ENCODE results near the gene SPTB. TPM values are rescaled to one million over a fixed set of nuclear protein-coding genes. Genes with fewer than 3 reads are reported as not detected.

The SPTB gene
- total RNA-seq, 1 donor from 2014 or later = not detected

GRCh38 chr14:64715628-64716412 lies 163.9 kb downstream of the SPTB start:
- no peak for DNase-seq
- H3K4me3 Mint-ChIP-seq = no peak overlapping the region
- H3K9me3 Mint-ChIP-seq = peaks cover 17% of the 10 kb centered on the region
- H3K27me3 Mint-ChIP-seq = peaks cover 19% of the 10 kb centered on the region
- no peak overlapping the region for H3K27ac Mint-ChIP-seq
- intact Hi-C loops (cut with micrococcal nuclease) = no loop called here
- peaks cover 24% of the 10 kb centered on the region for H3K36me3 Mint-ChIP-seq (ENCODE audit: low read depth)
- H3K4me1 Mint-ChIP-seq = peaks cover 46% of the 10 kb centered on the region

DNA sequence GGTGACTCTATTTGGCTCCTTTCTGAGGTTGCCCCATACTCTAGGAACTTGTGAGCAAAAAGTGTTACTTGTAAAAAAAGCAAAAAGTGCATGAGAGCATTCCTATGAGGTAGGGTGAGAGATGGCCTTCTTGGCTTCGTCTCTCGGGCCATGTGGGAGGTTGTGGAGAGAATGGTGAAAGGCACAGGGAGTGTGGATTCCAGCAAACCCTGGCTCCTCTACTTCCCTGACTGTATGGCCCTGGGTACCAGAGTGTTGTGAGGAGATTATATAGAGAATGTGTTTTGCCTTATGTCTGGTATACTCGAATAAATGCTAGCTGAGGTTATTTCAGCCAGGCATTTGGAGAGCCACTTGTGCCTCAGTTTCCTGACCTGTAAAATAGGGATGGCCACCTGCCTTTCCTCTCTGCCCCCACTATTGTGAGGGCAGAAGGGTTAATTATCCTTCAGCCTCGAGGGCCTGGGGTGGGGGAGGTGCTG lies 164.5 kb downstream of the SPTB start:
- DNase-seq = no peak
- Mint-ChIP-seq H3K4me1 (peaks cover 43% of the 10 kb centered on the region), H3K27me3 (peaks cover 22% of the 10 kb centered on the region), H3K27ac (no peak overlapping the region), H3K9me3 (peaks cover 17% of the 10 kb centered on the region), H3K36me3 (ENCODE audit: low read depth) (peaks cover 25% of the 10 kb centered on the region), H3K4me3 (no peak overlapping the region)
- intact Hi-C loops (cut with micrococcal nuclease) = no loop called here

DNA sequence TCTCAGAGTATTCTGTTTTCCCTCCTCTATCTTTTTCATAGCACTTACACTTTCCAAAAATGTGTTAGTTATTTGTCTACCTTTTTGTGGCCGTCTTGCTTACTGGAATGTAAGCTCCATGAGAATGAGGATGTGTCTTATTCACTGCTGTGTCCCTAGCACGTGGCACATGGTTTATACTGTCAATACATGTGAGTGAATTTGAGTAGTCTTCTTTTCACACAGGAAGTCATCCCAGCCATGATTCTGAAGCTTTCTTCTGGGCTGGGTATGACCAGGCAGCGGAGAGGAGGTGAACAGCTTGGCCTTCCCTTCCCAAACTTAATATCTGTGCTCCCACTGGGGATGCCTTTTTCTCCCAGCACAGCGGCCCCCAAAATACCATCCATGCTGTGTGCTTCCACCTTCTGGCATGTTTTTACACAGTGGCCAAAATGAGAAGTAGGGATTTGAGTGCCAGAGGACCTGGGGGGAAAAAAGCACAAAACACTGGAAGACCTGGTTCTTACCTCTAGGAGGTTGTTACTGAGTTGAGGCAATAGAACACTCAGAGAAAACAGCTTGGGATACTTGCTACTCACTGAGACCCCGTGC lies 165.2 kb downstream of the SPTB start:
- no peak for DNase-seq
- Mint-ChIP-seq H3K9me3 (peaks cover 17% of the 10 kb centered on the region), H3K27ac (no peak overlapping the region), H3K36me3 (ENCODE audit: low read depth) (peaks cover 25% of the 10 kb centered on the region), H3K4me1 (peaks cover 43% of the 10 kb centered on the region), H3K4me3 (no peak overlapping the region), H3K27me3 (peaks cover 22% of the 10 kb centered on the region)
- intact Hi-C loops (cut with micrococcal nuclease) = no loop called here

GRCh38 chr14:64713677-64714076 lies 166.0 kb downstream of the SPTB start:
- peaks cover 22% of the 10 kb centered on the region for H3K27me3 Mint-ChIP-seq
- peaks cover 48% of the 10 kb centered on the region for H3K4me1 Mint-ChIP-seq
- intact Hi-C loops (cut with micrococcal nuclease) = no loop called here
- no peak for DNase-seq
- H3K9me3 Mint-ChIP-seq = peaks cover 17% of the 10 kb centered on the region
- no peak overlapping the region for H3K27ac Mint-ChIP-seq
- peaks cover 23% of the 10 kb centered on the region for H3K36me3 Mint-ChIP-seq (ENCODE audit: low read depth)
- no peak overlapping the region for H3K4me3 Mint-ChIP-seq

DNA sequence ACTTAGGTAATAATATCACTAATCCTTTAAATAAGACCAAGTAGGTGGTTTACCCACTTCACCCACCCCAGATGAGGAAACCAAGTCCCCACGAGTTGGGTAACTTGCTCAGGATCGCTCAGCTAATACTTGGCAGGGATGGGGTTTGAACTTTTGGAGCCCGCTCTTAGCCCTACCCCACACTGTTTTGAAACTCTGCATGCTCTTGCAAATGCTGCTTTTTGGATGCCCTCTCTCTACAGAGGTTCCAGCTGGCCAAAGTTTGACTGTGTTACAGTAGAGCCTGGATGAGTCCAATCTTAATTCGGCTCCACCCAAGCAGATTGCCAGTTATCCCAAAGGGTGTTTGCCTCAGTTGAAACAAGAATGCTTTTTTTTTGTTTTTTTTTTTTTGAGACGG lies 168.7 kb downstream of the SPTB start:
- H3K27me3 Mint-ChIP-seq = peaks cover 30% of the 10 kb centered on the region
- peaks cover 17% of the 10 kb centered on the region for H3K9me3 Mint-ChIP-seq
- H3K36me3 Mint-ChIP-seq (ENCODE audit: low read depth) = peaks cover 23% of the 10 kb centered on the region
- no peak overlapping the region for H3K4me3 Mint-ChIP-seq
- no peak overlapping the region for H3K27ac Mint-ChIP-seq
- peaks cover 43% of the 10 kb centered on the region for H3K4me1 Mint-ChIP-seq
- intact Hi-C loops (cut with micrococcal nuclease) = no loop called here
- no peak for DNase-seq

DNA sequence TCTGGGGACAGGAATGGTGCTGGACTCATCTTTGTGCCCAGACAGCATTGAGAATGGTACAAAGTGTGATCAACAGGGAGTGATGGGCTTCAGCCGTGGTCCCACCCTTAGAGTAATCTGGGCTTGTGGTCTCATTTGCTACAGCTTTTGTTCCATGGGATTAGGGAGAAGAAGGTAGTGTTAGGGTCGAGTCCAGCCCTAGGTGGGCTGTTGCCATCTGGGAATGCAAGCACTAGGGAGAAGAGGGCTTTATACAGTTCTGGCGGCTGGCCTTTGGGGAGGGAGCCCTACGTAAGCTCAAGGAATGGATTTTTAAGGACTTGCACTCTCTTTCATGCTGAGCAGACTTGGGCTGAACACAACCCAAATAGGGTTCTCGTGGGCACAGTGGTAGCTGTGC lies 170.6 kb downstream of the SPTB start:
- peaks cover 13% of the 10 kb centered on the region for H3K9me3 Mint-ChIP-seq
- intact Hi-C loops (cut with micrococcal nuclease) = loop anchor here (5.0 kb wide), 1 partner anchor 167 kb away; the partner anchor contains the start of gene HSPA2
- H3K4me1 Mint-ChIP-seq = peaks cover 41% of the 10 kb centered on the region

GRCh38 chr14:64708148-64709004 lies 171.3 kb downstream of the SPTB start:
- peak overlapping the region; percentile 38 for H3K27ac Mint-ChIP-seq

More for the DNA sequence above, 170.6 kb downstream of the SPTB start:
- no peak for DNase-seq
- peak overlapping the region; percentile 72 for H3K4me3 Mint-ChIP-seq
- peaks cover 16% of the 10 kb centered on the region for H3K36me3 Mint-ChIP-seq (ENCODE audit: low read depth)
- peaks cover 43% of the 10 kb centered on the region for H3K27me3 Mint-ChIP-seq
- peak overlapping the region; percentile 38 for H3K27ac Mint-ChIP-seq

DNA sequence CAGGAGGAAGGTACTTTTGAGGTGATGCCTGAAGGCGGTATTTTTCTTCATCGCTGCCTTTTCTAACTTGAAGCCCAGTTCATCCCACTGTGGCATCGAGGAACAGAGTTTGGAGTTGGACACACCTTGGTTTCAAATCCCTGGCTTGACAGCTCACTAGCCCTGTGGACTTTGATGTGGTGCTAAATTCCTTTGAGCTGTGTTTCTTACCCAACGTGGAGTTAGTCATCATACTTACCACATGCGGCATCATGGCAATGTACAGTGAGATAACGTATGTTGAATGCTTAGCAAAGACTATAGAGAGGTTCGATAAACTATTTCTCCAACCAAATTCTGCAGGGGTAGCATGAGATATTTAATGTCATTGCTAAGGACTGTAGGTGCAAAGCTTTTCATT lies 172.0 kb downstream of the SPTB start:
- Mint-ChIP-seq H3K4me3 (peak overlapping the region; percentile 23), H3K27me3 (peaks cover 45% of the 10 kb centered on the region), H3K9me3 (peaks cover 5% of the 10 kb centered on the region), H3K4me1 (peaks cover 52% of the 10 kb centered on the region), H3K36me3 (ENCODE audit: low read depth) (peaks cover 9% of the 10 kb centered on the region), H3K27ac (no peak overlapping the region)
- intact Hi-C loops (cut with micrococcal nuclease) = loop anchor here (2.0 to 5.0 kb wide), 2 partner anchors 15 to 165 kb away; partner anchors contain the start of gene HSPA2
- DNase-seq = peak; percentile 69

More at GRCh38 chr14:64708148-64709004, 171.3 kb downstream of the SPTB start:
- peak; percentile 89 for DNase-seq
- Mint-ChIP-seq H3K4me3 (peak overlapping the region; percentile 72), H3K27me3 (peaks cover 43% of the 10 kb centered on the region), H3K36me3 (ENCODE audit: low read depth) (peaks cover 13% of the 10 kb centered on the region), H3K4me1 (peaks cover 46% of the 10 kb centered on the region), H3K9me3 (peaks cover 10% of the 10 kb centered on the region)
- intact Hi-C loops (cut with micrococcal nuclease) = loop anchor here (5.0 kb wide), 1 partner anchor 166 kb away; the partner anchor contains the start of gene HSPA2

- Mint-ChIP-seq H3K9me3 (peaks cover under 1% of the 10 kb centered on the region), H3K4me3 (no peak overlapping the region), H3K27ac (no peak overlapping the region), H3K27me3 (peaks cover 43% of the 10 kb centered on the region), H3K36me3 (ENCODE audit: low read depth) (peaks cover 5% of the 10 kb centered on the region), H3K4me1 (peaks cover 54% of the 10 kb centered on the region)
- intact Hi-C loops (cut with micrococcal nuclease) = loop anchor here (2.0 to 5.0 kb wide), 2 partner anchors 16 to 164 kb away; partner anchors contain the start of gene HSPA2
- no peak for DNase-seq
Observed at GRCh38 chr14:64706593-64707193, 173.0 kb downstream of the SPTB start.

DNA sequence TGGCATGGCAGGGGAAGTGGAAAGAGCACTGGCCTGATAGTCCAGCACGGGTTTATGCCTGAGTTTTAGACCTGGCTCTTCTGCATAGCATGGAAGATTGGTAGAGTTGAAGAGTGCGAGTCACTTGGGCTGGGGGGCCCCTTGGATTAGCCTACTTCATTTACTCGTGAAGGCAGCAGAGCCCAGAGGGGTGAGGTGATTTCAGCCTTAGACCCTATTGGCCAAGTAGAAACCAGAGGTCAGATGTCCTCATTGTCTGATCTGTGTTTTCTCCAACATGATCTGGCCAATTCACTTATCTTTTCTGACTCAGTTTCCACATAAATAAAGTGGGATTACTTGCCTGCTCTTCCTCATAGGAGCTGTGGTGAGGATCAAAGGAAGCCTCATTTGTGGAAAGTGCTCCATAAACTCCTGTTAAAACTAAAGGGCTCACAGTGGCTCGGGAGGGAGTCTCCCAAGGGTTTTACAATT lies 173.6 kb downstream of the SPTB start:
- Mint-ChIP-seq H3K4me1 (peaks cover 54% of the 10 kb centered on the region), H3K36me3 (ENCODE audit: low read depth) (peaks cover 5% of the 10 kb centered on the region), H3K9me3 (no peaks in the 10 kb centered on the region), H3K4me3 (peak overlapping the region; percentile 73), H3K27ac (peak overlapping the region; percentile 71), H3K27me3 (peaks cover 48% of the 10 kb centered on the region)
- intact Hi-C loops (cut with micrococcal nuclease) = loop anchor here (2.0 to 5.0 kb wide), 2 partner anchors 17 to 164 kb away; partner anchors contain the start of gene HSPA2
- no peak for DNase-seq

DNA sequence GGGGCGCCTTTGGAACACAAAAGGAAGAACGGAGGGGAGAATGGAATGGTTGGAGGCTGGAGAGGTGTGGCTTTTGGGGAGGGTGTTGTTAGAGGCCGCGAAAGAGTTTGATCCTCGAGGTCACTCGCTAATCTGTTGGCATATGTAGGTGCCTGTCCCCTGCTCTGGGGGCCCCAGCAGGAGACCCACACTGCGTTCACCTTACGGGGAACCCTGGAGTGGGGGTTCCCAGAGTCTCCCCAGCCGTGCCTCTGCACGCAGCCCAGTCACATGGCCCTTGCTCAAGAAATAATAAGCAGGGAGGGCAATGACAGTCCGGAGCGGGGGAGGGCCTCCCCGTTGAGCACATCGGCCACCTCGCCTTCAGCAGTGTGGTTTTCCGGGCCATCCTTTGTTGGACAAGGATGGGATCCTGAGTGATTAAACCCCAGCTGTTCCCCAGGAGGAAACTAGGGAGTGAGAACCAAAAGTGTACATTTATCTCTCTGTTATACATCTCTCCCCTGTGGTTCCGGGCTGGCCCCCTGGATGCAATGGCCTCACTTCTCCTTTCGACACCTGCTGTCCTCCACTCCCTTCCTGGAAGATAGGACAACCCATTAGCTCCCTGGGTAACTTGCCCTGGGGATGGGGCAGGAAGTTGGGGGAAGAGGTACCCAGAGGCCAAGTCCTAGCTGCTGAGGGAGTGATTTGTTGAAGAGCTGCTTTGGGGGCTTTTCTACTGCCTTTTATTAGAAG lies 174.2 kb downstream of the SPTB start:
- Mint-ChIP-seq H3K4me1 (peaks cover 52% of the 10 kb centered on the region), H3K27me3 (peaks cover 52% of the 10 kb centered on the region), H3K27ac (peak overlapping the region; percentile 71), H3K36me3 (ENCODE audit: low read depth) (peaks cover 3% of the 10 kb centered on the region), H3K4me3 (peak overlapping the region; percentile 73), H3K9me3 (no peaks in the 10 kb centered on the region)
- DNase-seq = no peak
- intact Hi-C loops (cut with micrococcal nuclease) = loop anchor here (2.0 to 5.0 kb wide), 2 partner anchors 17 to 163 kb away; partner anchors contain the start of gene HSPA2

DNA sequence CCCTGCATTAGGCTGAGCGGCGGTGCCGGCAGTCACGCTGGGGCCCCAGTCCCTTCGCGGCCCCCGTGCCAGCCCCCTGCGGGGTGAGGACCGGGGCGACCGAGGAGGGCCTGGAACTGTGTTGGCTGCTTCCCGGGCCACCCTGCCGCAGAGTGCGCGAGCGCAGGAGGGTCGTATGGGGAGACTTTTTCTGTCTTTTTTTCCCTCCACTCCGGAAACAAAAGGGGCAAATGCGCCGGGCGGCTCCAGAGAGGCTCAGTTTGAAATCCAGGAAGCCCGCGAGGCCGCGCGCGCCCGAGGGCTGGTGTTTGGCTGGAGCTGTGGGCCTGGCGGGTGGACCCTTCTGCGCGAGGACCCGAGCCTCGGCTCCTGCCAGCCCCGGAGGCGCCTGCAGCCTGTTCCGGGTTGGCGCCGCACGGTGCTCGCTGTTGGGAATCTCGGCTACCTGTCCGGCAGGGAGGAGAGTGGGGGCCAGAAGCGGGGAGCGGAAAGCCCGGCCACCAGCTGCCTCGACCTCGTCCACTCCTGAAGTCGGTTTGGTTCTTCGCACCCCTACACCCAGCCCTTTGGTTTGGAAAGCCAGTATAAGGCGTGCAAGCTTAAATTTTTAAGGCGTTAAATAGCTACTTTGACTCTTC lies 174.8 kb downstream of the SPTB start:
- Mint-ChIP-seq H3K27ac (peak overlapping the region; percentile 13), H3K4me1 (peaks cover 53% of the 10 kb centered on the region), H3K9me3 (no peaks in the 10 kb centered on the region), H3K36me3 (ENCODE audit: low read depth) (peaks cover 2% of the 10 kb centered on the region), H3K4me3 (peak overlapping the region; percentile 73), H3K27me3 (peaks cover 55% of the 10 kb centered on the region)
- peak; percentile 78 for DNase-seq
- intact Hi-C loops (cut with micrococcal nuclease) = loop anchor here (5.0 kb wide), 1 partner anchor 163 kb away; the partner anchor contains the start of gene HSPA2
